HepG2 (cell line): ENCODE results near the gene KIF20A.

Experiments used
- ATF7-NPFF ChIP-seq: sonication (generic); formaldehyde crosslinking; IDR thresholded peaks from 2 replicates; pipeline ENCODE4 v1.8.1; 2023; ENCODE audit warnings: mild to moderate bottlenecking, low read depth, missing genetic modification reagents, moderate library complexity
- HNRNPUL1 ChIP-seq: fragments of 200-400 bp; formaldehyde crosslinking; IDR thresholded peaks from 2 replicates; pipeline ENCODE4 v1.6.1; 2017; ENCODE audit warnings: low read depth, mild to moderate bottlenecking, low read length, moderate library complexity
- KAT7 ChIP-seq: IDR thresholded peaks from 2 replicates; pipeline ENCODE4 v1.6.1; 2018; ENCODE audit warnings: borderline replicate concordance, missing compliant biosample characterization
- NFE2L2 ChIP-seq: fragments of 150-350 bp; IDR thresholded peaks from 2 replicates; pipeline ENCODE4 v1.6.1; 2014; ENCODE audit warnings: low read length
- SNAPC2 ChIP-seq: sonication (generic); formaldehyde crosslinking; IDR thresholded peaks from 2 replicates; pipeline ENCODE4 v1.8.1; 2022; ENCODE audit warnings: mild to moderate bottlenecking, missing genetic modification reagents
- SP1 ChIP-seq, 2 experiments: fragments of 450-650 bp in 1 of 2; sonication (generic) in 1 of 2; formaldehyde crosslinking in 1 of 2; IDR thresholded peaks; 2 replicates each; pipeline versions ENCODE4 v1.4.0 to v1.6.1; 2016 to 2020; ENCODE audit warnings: missing genetic modification reagents in 1 of 2
- ZFP37 ChIP-seq: sonication (generic); formaldehyde crosslinking; IDR thresholded peaks from 2 replicates; pipeline ENCODE4 v1.4.0; 2020; ENCODE audit warnings: missing genetic modification reagents, borderline replicate concordance
- ZNF124 ChIP-seq: sonication (generic); formaldehyde crosslinking; IDR thresholded peaks from 2 replicates; pipeline ENCODE4 v1.4.0; 2020; ENCODE audit warnings: missing genetic modification reagents
- ZNF205 ChIP-seq: IDR thresholded peaks from 2 replicates; pipeline ENCODE4 v1.6.1; 2018; ENCODE audit warnings: missing biosample characterization, missing genetic modification reagents
- ZNF274 ChIP-seq: sonication (generic); formaldehyde crosslinking; IDR thresholded peaks from 2 replicates; pipeline ENCODE4 v1.5.1; 2020; ENCODE audit warnings: mild to moderate bottlenecking, missing genetic modification reagents
- TF ChIP-seq, protein P1 (sequence below): sonication (generic); formaldehyde crosslinking; conservative IDR thresholded peaks from 2 replicates; pipeline ENCODE4 v1.5.0; 2020; ENCODE audit warnings: missing genetic modification reagents
- TF ChIP-seq, protein P2 (sequence below): sonication (generic); formaldehyde crosslinking; IDR thresholded peaks from 2 replicates; pipeline ENCODE4 v1.5.0; 2020; ENCODE audit warnings: mild to moderate bottlenecking, missing genetic modification reagents, moderate library complexity

DNA sequence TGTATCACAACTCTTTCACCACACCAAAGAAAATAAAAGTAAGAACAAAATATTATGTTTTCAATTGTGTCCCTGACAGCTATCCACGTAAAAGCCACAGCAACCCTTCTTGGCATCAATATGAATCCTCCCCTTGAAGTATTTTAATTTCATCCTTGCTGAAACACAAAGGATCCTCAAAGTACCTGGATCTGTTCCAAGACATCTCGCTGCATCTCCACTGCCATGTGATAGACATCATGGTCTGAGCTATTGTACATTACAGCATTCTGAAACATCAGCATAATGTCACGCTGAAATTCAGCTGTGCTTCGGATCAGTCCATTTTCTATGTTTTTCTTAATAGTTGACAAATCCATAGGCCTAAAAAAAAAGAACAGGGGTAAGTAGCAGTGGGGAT, 18.2 kb upstream of the KIF20A start:
- no peak for TF ChIP-seq NFE2L2
- TF ChIP-seq, protein P1, sequence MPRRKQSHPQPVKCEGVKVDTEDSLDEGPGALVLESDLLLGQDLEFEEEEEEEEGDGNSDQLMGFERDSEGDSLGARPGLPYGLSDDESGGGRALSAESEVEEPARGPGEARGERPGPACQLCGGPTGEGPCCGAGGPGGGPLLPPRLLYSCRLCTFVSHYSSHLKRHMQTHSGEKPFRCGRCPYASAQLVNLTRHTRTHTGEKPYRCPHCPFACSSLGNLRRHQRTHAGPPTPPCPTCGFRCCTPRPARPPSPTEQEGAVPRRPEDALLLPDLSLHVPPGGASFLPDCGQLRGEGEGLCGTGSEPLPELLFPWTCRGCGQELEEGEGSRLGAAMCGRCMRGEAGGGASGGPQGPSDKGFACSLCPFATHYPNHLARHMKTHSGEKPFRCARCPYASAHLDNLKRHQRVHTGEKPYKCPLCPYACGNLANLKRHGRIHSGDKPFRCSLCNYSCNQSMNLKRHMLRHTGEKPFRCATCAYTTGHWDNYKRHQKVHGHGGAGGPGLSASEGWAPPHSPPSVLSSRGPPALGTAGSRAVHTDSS, result no peak
- no peak for TF ChIP-seq ZNF124
- no peak for TF ChIP-seq ZFP37 (CRISPR knock-in tag)
- TF ChIP-seq SP1 (IDR thresholded peaks at IDR 0.05), result no peak
- no peak for TF ChIP-seq SP1 (CRISPR knock-in tag; IDR thresholded peaks at IDR 0.05)
- TF ChIP-seq, protein P2, sequence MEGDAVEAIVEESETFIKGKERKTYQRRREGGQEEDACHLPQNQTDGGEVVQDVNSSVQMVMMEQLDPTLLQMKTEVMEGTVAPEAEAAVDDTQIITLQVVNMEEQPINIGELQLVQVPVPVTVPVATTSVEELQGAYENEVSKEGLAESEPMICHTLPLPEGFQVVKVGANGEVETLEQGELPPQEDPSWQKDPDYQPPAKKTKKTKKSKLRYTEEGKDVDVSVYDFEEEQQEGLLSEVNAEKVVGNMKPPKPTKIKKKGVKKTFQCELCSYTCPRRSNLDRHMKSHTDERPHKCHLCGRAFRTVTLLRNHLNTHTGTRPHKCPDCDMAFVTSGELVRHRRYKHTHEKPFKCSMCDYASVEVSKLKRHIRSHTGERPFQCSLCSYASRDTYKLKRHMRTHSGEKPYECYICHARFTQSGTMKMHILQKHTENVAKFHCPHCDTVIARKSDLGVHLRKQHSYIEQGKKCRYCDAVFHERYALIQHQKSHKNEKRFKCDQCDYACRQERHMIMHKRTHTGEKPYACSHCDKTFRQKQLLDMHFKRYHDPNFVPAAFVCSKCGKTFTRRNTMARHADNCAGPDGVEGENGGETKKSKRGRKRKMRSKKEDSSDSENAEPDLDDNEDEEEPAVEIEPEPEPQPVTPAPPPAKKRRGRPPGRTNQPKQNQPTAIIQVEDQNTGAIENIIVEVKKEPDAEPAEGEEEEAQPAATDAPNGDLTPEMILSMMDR (CRISPR knock-in tag), result no peak
- TF ChIP-seq KAT7 (CRISPR knock-in tag), result no peak
- no peak for TF ChIP-seq ATF7-NPFF
- TF ChIP-seq SNAPC2 (CRISPR knock-in tag), result no peak
- TF ChIP-seq ZNF205 (CRISPR knock-in tag), result no peak
- no peak for TF ChIP-seq HNRNPUL1
- TF ChIP-seq ZNF274 (CRISPR knock-in tag), result no peak
